ENCODE measurements around the gene ZNF556.

ZNF556 gene

DNA sequence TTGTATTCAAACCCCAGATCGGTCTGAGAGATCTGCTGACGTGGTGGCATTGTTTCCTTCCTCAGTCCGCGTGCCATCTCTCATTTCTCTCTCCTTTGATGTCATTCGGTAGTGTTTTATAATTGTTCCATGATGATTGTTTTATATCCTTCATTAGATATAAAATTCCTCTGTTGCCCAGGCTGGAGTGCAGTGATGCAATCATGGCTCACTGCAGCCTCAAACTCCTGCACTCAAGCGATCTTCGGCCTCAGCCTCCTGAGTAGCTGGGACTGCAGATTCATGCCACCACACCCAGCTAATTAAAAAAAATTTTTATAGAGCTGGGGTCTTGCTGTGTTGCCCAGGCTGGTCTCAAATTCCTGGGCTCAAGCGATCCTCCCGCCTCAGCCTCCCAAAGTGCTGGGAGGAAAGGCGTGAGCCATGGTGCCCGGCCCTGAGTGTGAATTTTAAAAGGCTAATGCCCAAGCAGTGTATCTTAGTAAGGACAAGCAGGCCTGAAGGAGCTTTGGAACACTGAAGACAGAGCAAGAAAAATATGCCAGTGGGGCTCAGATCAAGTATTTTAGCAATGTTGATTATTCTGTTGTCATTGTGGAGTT lies 38.9 kb downstream of the ZNF556 start:
- no peak for DNase-seq (ENCODE audit: low spot score)

DNA sequence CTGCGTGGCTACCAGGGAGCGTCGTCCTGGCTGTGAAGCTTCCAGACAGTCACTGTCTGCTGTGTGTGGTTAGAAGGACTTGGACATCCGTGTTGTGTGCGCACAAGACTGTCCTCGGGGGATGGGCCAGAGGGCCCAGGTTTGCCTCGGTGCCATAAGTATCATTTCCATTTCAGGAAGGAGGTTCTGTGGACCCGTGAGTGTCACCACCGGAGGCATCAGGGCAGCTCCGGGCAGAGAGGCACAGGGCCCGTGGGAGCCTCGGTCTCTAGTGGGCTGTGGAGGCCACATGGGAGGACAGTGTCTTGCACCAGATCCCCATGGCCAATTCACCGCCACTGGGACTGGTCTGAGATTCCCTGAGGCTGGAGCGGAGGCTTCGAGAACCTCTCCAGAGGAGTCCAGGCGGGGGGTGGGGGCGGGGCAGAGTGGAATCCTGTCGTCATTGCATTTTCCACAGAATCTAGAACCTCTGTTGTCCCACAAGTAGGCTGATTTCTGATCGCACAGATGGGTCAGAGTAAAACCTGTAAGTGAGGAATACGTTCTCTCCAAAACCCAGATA lies 39.6 kb downstream of the ZNF556 start:
- no peak for DNase-seq (ENCODE audit: low spot score)

DNA sequence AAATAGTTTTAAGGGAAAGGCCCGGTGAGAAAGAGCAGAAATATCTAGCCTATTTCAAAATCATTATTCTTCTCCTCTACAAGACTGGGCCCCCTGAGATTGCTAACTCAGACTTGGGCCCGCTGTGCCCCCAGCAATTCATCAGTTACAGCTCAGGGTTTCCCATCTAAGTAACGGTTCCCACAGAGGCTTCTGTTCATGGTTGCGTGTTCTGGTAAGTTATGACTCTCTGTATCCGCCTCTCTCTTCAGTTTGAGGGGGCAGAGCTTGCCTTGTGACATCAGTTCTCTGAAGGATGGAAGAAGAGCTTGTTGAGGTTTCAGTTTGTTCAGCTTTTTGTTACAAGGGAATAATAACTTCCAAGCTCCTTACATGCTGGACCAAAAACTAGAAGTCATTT lies 45.2 kb downstream of the ZNF556 start:
- DNase-seq (ENCODE audit: low spot score): no peak

DNA sequence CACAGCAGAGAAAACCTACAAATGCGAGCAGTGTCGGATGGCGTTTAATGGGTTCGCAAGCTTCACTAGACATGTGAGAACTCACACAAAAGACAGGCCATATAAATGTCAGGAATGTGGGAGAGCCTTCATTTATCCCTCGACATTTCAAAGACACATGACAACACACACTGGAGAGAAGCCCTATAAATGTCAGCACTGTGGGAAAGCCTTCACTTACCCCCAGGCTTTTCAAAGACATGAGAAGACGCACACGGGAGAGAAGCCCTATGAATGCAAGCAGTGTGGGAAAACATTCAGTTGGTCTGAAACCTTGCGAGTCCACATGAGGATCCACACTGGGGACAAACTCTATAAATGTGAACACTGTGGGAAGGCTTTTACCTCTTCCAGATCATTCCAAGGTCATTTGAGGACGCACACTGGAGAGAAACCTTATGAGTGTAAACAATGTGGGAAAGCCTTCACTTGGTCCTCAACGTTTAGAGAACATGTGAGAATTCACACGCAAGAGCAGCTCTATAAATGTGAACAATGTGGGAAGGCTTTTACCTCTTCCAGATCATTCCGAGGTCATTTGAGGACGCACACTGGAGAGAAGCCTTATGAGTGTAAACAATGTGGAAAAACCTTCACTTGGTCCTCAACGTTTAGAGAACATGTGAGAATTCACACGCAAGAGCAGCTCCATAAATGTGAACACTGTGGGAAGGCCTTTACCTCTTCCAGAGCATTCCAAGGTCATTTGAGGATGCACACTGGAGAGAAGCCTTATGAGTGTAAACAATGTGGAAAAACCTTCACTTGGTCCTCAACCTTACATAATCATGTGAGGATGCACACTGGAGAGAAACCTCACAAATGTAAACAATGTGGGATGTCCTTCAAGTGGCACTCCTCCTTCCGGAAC lies 50.4 kb downstream of the ZNF556 start:
- DNase-seq (ENCODE audit: low spot score): no peak

DNA sequence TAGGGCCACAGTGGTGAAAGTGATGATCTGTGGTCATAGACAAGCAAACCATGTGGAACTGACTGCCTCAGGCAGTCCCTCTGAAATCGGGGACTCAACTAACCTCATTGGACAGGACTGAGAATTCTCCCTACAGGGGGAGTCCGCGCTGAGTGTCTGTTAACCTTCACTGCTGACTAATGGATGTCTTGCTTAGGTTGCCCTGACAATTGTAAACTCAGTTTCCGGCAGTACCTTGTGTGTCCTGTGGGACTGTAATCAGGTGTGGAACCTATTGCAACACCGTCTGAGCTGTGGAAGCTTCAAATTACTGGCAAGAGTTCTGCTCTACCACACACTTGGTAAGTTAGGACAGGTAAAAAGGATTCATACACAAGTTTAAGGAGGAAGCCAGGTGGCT lies 55.9 kb downstream of the ZNF556 start:
- DNase-seq (ENCODE audit: low spot score): no peak

DNA sequence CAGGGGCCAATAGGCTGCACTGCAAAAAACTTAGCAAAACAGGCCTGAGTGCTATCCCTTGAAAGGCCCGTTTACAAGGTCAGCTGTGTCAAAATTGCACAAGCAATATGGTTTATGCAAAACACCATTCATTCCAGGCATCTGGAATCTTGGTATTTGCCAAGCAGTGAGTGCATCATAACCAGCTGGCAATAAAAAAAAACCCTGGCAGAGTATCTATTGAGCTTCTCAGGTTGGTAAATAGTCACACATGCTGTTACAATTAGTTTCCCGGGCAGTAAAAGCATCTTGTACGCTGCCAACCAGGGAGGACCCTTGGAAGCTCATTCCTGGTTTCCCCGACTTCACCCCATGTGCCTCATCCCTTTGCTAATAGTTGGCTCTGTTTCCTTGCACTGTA lies 56.4 kb downstream of the ZNF556 start:
- no peak for DNase-seq (ENCODE audit: low spot score)

DNA sequence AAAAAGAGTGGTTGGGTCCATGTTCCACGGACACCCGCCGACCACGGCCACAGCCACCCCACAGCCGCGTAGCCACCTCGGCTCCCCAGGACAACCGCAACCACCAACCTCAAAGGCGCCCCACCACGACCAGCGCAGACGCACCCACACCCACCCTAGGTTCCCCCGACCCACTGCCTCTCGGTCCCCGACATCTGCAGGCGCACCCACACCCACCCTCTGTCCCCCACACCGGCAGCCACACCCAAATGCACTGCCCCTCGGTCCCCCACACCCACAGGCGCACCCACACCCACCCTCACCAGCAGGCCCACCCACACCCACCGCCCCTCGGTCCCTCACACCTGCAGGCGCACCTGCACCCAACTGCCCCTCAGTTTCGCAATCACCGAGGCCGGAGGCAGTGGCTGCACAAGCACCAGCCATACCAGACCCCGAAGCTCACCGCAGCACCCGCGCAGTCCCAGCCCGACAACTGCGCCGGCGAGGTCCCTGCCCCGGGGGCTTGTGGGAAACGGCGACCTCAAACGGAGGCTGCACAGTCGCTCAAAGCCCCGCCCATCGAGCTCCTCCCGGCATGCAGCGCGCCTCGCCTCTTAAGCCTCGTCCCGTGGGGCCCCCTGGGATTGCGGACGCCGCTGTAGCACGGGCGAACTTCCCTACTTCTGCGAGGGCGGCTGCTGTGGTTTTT lies 59.4 kb downstream of the ZNF556 start:
- no peak for DNase-seq (ENCODE audit: low spot score)

DNA sequence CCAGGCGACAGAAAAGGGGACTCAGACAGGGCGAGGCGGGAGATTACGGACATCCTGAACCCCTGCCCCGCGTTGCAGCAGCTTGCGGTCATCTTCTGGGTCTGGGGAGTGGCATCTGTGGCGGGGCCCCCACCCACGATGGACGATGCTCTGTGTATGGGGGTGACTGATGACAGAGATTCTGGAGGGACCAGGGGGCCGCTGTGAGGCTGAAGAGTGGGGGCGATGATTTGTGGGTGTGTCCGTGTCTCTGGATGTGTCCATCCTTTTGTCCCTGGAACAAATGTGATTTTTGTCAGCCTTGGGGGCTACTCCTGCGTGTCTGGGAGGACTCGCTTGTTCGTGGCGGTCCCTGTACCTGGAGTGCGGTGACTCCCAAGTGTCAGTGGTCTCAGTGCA lies 59.9 kb downstream of the ZNF556 start:
- DNase-seq (ENCODE audit: low spot score): no peak
